BJ (cell line): ENCODE results near the gene CPNE9. TPM values are rescaled to one million over a fixed set of nuclear protein-coding genes. Genes with fewer than 3 reads are reported as not detected.

Source experiments
- CTCF ChIA-PET: fragments of 350-600 bp; formaldehyde crosslinking; extraction: SDS; loops from one replicate; lab custom pipeline; 2021; ENCODE audit warnings: antibody characterized with exemption, inconsistent platforms; lab: Yijun Ruan, JAX
- POLR2A ChIA-PET: fragments of 300-600 bp; sonication (Branson Sonifier 250); formaldehyde crosslinking; extraction: SDS; loops from one replicate; lab custom pipeline; 2021; ENCODE audit warnings: antibody characterized with exemption; lab: Charles Lee
- DNase-seq: peaks from one replicate; pipeline ENCODE4 v3.0.0-alpha.2; 2011; ENCODE audit warnings: low read depth
- H3K27me3 ChIP-seq: 2 replicates; pipeline ENCODE4 v1.6.0; 2011; ENCODE audit warnings: low read length; ENCODE audit not compliant: control insufficient read depth, insufficient read depth
- H3K36me3 ChIP-seq: 2 replicates; pipeline ENCODE4 v1.5.1; 2011; ENCODE audit warnings: low read length; ENCODE audit not compliant: control insufficient read depth, insufficient read depth
- H3K4me3 ChIP-seq: 2 replicates; pipeline ENCODE4 v1.5.1; 2011; ENCODE audit warnings: low read depth, mild to moderate bottlenecking, control low read depth, low read length
- CTCF ChIP-seq: IDR thresholded peaks from 2 replicates; pipeline ENCODE4 v1.5.1; 2011; ENCODE audit warnings: low read depth, mild to moderate bottlenecking, control low read depth, inconsistent platforms, low read length, moderate library complexity; ENCODE audit not compliant: insufficient read depth
- polyA plus RNA-seq: library from polyadenylated mRNA; depleted of rRNA; stranded (reverse); fragments of >200 nt; gene quantifications from 2 replicates; pipeline ENCODE4 v1.2.3, GENCODE V29; 2011

The CPNE9 gene
- polyA plus RNA-seq, 1 experiment = not detected

DNA sequence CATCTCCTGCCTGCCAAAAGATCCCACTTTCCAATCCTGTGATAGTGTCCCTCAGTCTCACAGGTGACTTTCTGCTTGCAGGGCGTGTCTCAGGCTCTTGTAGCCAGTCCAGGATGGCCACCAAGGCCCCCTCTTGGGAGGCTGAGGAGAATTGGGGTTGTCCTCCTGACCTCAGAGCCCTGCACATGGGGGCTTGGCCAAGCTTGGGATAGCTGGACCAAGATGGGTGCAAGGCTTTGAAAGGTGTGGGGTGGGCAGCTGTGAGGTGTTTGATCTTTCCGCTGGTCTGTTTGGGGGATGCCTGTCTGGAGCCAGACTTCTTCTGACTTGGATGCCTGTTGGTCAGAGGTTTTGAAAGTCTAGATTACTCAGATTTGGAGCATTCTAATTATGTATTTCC, 12.0 kb upstream of the CPNE9 start:
- ChIA-PET CTCF (interaction anchor here (0.7 to 1.4 kb wide), 3 partner anchors 14 to 260 kb away, joined by 3 to 5 read pairs (median 3); no protein-coding TSS in a partner anchor), POLR2A (no interaction called here)
- no peak for TF ChIP-seq CTCF
- peaks cover 34% of the 10 kb centered on the region for H3K36me3 ChIP-seq
- no peak for DNase-seq
- no peaks in the 10 kb centered on the region for H3K27me3 ChIP-seq
- no peak overlapping the region for H3K4me3 ChIP-seq

DNA sequence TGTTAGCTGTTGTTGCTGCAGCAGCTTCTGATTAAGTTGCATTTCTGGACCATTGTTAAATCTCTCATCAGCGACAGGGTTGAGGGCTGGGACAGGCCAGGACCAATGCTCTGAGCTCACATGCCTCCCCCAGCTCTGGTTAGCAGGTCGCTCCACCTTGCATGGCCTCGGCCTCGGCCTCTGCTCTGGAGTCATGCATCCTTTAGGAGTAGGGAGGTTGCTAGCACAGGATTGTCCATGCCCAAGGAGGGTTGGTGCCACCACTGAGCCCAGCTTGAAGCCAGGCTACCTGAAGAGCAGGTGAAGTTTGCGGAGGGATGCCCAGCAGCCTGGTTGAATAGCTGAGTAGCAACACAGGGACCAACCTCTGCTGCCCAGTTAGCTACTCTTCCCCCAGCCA, 11.2 kb upstream of the CPNE9 start:
- CTCF ChIA-PET = interaction anchor here (0.9 to 1.4 kb wide), 2 partner anchors 15 to 23 kb away, joined by 3 to 5 read pairs; no protein-coding TSS in a partner anchor
- no peak for DNase-seq

DNA sequence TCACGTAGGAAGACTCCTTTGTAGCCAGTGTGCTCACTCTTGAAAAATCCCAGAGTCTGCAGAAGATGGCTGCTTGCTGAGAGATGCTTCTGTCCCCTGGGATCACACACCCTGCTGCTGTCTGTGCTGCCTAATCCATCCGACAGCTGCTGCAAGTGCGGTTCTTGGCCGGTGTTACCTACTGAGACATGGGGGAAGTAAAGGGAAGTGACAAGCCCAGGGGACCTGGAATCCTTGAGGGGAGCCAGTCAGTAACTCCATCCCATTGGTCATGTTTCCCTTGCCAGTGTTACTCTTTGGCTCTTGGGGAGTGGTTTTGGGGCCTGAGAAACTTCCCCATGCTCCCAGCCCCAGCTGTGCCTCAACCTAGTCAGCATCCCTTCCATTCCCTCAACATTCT, 8.3 kb upstream of the CPNE9 start:
- Histone ChIP-seq H3K27me3 (no peaks in the 10 kb centered on the region), H3K4me3 (no peak overlapping the region), H3K36me3 (peaks cover 26% of the 10 kb centered on the region)
- no peak for DNase-seq
- ChIA-PET CTCF (interaction anchor here (1.2 kb wide), 1 partner anchor 192 kb away, joined by 3 read pairs; no protein-coding TSS in a partner anchor), POLR2A (no interaction called here)
- no peak for TF ChIP-seq CTCF

More for the DNA sequence above, 11.2 kb upstream of the CPNE9 start:
- TF ChIP-seq CTCF = no peak
- Histone ChIP-seq H3K36me3 (peaks cover 33% of the 10 kb centered on the region), H3K27me3 (no peaks in the 10 kb centered on the region), H3K4me3 (no peak overlapping the region)
- POLR2A ChIA-PET = no interaction called here

GRCh38 chr3:9695746-9696145, 7.9 kb upstream of the CPNE9 start:
- no peak for DNase-seq
- H3K27me3 ChIP-seq = no peaks in the 10 kb centered on the region
- no peak overlapping the region for H3K4me3 ChIP-seq
- H3K36me3 ChIP-seq = peaks cover 22% of the 10 kb centered on the region
- no peak for TF ChIP-seq CTCF
- ChIA-PET POLR2A (no interaction called here), CTCF (interaction anchor here (0.9 to 1.2 kb wide), 2 partner anchors 192 to 344 kb away, joined by 3 to 4 read pairs; no protein-coding TSS in a partner anchor)

- no peak for DNase-seq
- no peak overlapping the region for H3K4me3 ChIP-seq
- TF ChIP-seq CTCF = no peak
- peaks cover 18% of the 10 kb centered on the region for H3K36me3 ChIP-seq
- H3K27me3 ChIP-seq = no peaks in the 10 kb centered on the region
- ChIA-PET CTCF (interaction anchor here (0.9 kb wide), 1 partner anchor 345 kb away, joined by 4 read pairs; no protein-coding TSS in a partner anchor), POLR2A (no interaction called here)
These were observed 7.0 kb upstream of the CPNE9 start for GRCh38 chr3:9696480-9697220.
